H9 (cell line): ENCODE results near the gene PCSK6. TPM values are rescaled to one million over a fixed set of nuclear protein-coding genes. Genes with fewer than 3 reads are reported as not detected.

Source experiments
- DNase-seq: peaks from one replicate; pipeline ENCODE4 v3.0.0-alpha.2; 2017
- H2AFZ ChIP-seq: one replicate; pipeline ENCODE4 v1.6.1; 2013; ENCODE audit warnings: mild to moderate bottlenecking, low read length, control low read depth, moderate library complexity
- H2AK5ac ChIP-seq: 2 replicates; pipeline ENCODE4 v1.6.1; 2013; ENCODE audit warnings: low read length, control low read depth, mixed read lengths; ENCODE audit not compliant: insufficient read length
- H2BK120ac ChIP-seq: one replicate; pipeline ENCODE4 v1.6.1; 2013; ENCODE audit warnings: low read depth, mild to moderate bottlenecking, low read length, control low read depth, inconsistent platforms; ENCODE audit not compliant: poor library complexity, severe bottlenecking
- H2BK12ac ChIP-seq: 2 replicates; pipeline ENCODE4 v1.6.1; 2013; ENCODE audit warnings: low read length, control low read depth, mixed read lengths, low read depth; ENCODE audit not compliant: insufficient read length
- H2BK15ac ChIP-seq: 2 replicates; pipeline ENCODE4 v1.6.1; 2013; ENCODE audit warnings: low read depth, low read length, control low read depth
- H2BK20ac ChIP-seq: one replicate; pipeline ENCODE4 v1.6.1; 2013; ENCODE audit warnings: low read depth, mild to moderate bottlenecking, low read length, control low read depth, inconsistent platforms; ENCODE audit not compliant: poor library complexity, severe bottlenecking
- H2BK5ac ChIP-seq: 2 replicates; pipeline ENCODE4 v1.6.1; 2013; ENCODE audit warnings: low read length, control low read depth, mixed read lengths; ENCODE audit not compliant: insufficient read length
- H3K14ac ChIP-seq: 2 replicates; pipeline ENCODE4 v1.6.1; 2013; ENCODE audit warnings: low read length, control low read depth; ENCODE audit not compliant: insufficient read depth
- H3K18ac ChIP-seq: 2 replicates; pipeline ENCODE4 v1.6.1; 2013; ENCODE audit warnings: low read depth, mild to moderate bottlenecking, mixed read lengths, low read length, control low read depth; ENCODE audit not compliant: insufficient read length
- H3K23ac ChIP-seq: 2 replicates; pipeline ENCODE4 v1.6.1; 2013; ENCODE audit warnings: low read length, control low read depth, mixed read lengths, low read depth; ENCODE audit not compliant: insufficient read length
- H3K23me2 ChIP-seq: 2 replicates; pipeline ENCODE4 v1.6.1; 2013; ENCODE audit warnings: low read depth, mild to moderate bottlenecking, mixed read lengths, low read length, control low read depth; ENCODE audit not compliant: insufficient read length, poor library complexity, severe bottlenecking
- H3K27ac ChIP-seq: 2 replicates; pipeline ENCODE4 v1.5.1; 2013; ENCODE audit warnings: low read length, control low read depth, mixed read lengths, low read depth; ENCODE audit not compliant: insufficient read length
- H3K27me3 ChIP-seq: 2 replicates; pipeline ENCODE4 v1.6.1; 2013; ENCODE audit warnings: low read length, control low read depth, inconsistent platforms; ENCODE audit not compliant: insufficient read depth
- H3K4ac ChIP-seq: 2 replicates; pipeline ENCODE4 v1.6.1; 2013; ENCODE audit warnings: low read depth, mild to moderate bottlenecking, control low read depth, inconsistent platforms, low read length, moderate library complexity
- H3K4me1 ChIP-seq: 2 replicates; pipeline ENCODE4 v1.6.1; 2013; ENCODE audit warnings: low read length, control low read depth, inconsistent platforms; ENCODE audit not compliant: insufficient read depth
- H3K4me2 ChIP-seq: 2 replicates; pipeline ENCODE4 v1.6.1; 2013; ENCODE audit warnings: low read length, control low read depth, mixed read lengths; ENCODE audit not compliant: insufficient read length, insufficient read depth
- H3K56ac ChIP-seq: 2 replicates; pipeline ENCODE4 v1.6.1; 2013; ENCODE audit warnings: low read depth, mild to moderate bottlenecking, mixed read lengths, low read length, control low read depth; ENCODE audit not compliant: insufficient read length
- H3K79me1 ChIP-seq: 2 replicates; pipeline ENCODE4 v1.6.1; 2013; ENCODE audit warnings: low read depth, mild to moderate bottlenecking, moderate library complexity, low read length, control low read depth, inconsistent platforms; ENCODE audit not compliant: insufficient read depth, poor library complexity, severe bottlenecking
- H3K79me2 ChIP-seq: 2 replicates; pipeline ENCODE4 v1.6.1; 2013; ENCODE audit warnings: low read length, control low read depth, inconsistent platforms; ENCODE audit not compliant: insufficient read depth
- H3K9ac ChIP-seq: 2 replicates; pipeline ENCODE4 v1.6.1; 2013; ENCODE audit warnings: low read length, control low read depth, mixed read lengths; ENCODE audit not compliant: insufficient read length; ENCODE audit errors: extremely low read depth
- H3K9me3 ChIP-seq: one replicate; pipeline ENCODE4 v1.6.1; 2013; ENCODE audit warnings: low read depth, low read length, inconsistent platforms; ENCODE audit not compliant: control insufficient read depth
- H3T11ph ChIP-seq: one replicate; pipeline ENCODE4 v1.6.1; 2013; ENCODE audit warnings: mild to moderate bottlenecking, low read length, control low read depth, inconsistent platforms
- H4K20me1 ChIP-seq: one replicate; pipeline ENCODE4 v1.6.1; 2013; ENCODE audit not compliant: control insufficient read depth, insufficient read length, insufficient read depth
- H4K5ac ChIP-seq: 2 replicates; pipeline ENCODE4 v1.6.1; 2013; ENCODE audit warnings: low read depth, mild to moderate bottlenecking, mixed read lengths, low read length, control low read depth; ENCODE audit not compliant: insufficient read length
- H4K8ac ChIP-seq: replicated peaks from 2 replicates; pipeline ENCODE4 v1.6.1; 2013; ENCODE audit warnings: low read length, control low read depth, mixed read lengths, low read depth; ENCODE audit not compliant: insufficient read length
- H4K91ac ChIP-seq: 2 replicates; pipeline ENCODE4 v1.6.1; 2013; ENCODE audit warnings: low read depth, mild to moderate bottlenecking, moderate library complexity, mixed read lengths, low read length, control low read depth; ENCODE audit not compliant: insufficient read length
- H3K27ac Mint-ChIP-seq, 3 experiments: 2 replicates in 2 of 3; 3 replicates in 1 of 3; pipeline ENCODE4 v1.8.0; 2020 to 2021; ENCODE audit warnings: mixed read lengths in 3 of 3, mild to moderate bottlenecking in 1 of 3, moderate library complexity in 1 of 3
- H3K27me3 Mint-ChIP-seq: 2 replicates; pipeline ENCODE4 v1.8.0; 2021; ENCODE audit warnings: low read depth, mild to moderate bottlenecking, moderate library complexity, mixed read lengths
- H3K36me3 Mint-ChIP-seq, 3 experiments: 2 replicates in 2 of 3; 3 replicates in 1 of 3; pipeline ENCODE4 v1.8.0; 2020 to 2021; ENCODE audit warnings: low read depth in 3 of 3, mixed read lengths in 3 of 3; ENCODE audit not compliant: insufficient read depth in 1 of 3
- H3K4me1 Mint-ChIP-seq, 2 experiments: 2 replicates each; pipeline ENCODE4 v1.8.0; 2020; ENCODE audit warnings: mixed read lengths in 2 of 2
- H3K4me3 Mint-ChIP-seq, 2 experiments: 2 replicates in 1 of 2; 3 replicates in 1 of 2; pipeline ENCODE4 v1.8.0; 2020 to 2021; ENCODE audit warnings: mild to moderate bottlenecking in 2 of 2, mixed read lengths in 2 of 2, moderate library complexity in 1 of 2
- H3K9me3 Mint-ChIP-seq, 2 experiments: 2 replicates in 1 of 2; 3 replicates in 1 of 2; pipeline ENCODE4 v1.8.0; 2020; ENCODE audit warnings: mild to moderate bottlenecking in 2 of 2, mixed read lengths in 2 of 2, moderate library complexity in 1 of 2
- WGBS: extraction: QIAGEN DNeasy Blood & Tissue Kit; methylation state at CpG from one replicate; pipeline ENCODE4 v1.1.7; 2013; ENCODE audit warnings: missing lambda C conversion rate, low lambda C conversion rate, mixed read lengths; ENCODE audit not compliant: insufficient read length; ENCODE audit errors: extremely low coverage; 5-methylcytosine and 5-hydroxymethylcytosine counted together
- total RNA-seq: library from RNA; stranded (reverse); gene quantifications from 2 replicates; pipeline ENCODE4 v1.2.1, GENCODE V29; 2021
- TF ChIP-seq, protein P1 (sequence below): fragments of 200-600 bp; sonication (generic); conservative IDR thresholded peaks from 3 replicates; pipeline ENCODE4 v1.8.0; 2021; ENCODE audit warnings: antibody characterized with exemption, mild to moderate bottlenecking

Gene PCSK6
- total RNA-seq, 1 experiment from 2014 or later, result 4.0 TPM

DNA sequence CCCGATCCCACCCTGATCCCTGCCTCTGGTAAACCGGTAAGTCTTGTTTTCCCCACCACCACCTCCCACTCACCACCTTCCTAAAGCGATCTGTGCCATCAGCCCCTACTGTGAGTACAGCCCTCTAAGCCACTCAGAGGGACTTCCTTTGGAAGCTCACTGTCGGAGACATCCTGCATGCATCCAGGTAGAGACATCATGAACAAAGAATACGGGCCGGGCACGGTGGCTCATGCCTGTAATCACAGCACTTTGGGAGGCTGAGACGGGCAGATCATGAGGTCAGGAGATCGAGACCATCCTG is 13.7 kb upstream of the PCSK6 start:
- H3K56ac ChIP-seq, result no peak overlapping the region
- H2BK5ac ChIP-seq, result no peak overlapping the region
- WGBS, result no CpG with 5 or more reads among the region's 9 CpGs
- H2BK12ac ChIP-seq, result no peak overlapping the region
- no peak overlapping the region for H3T11ph ChIP-seq
- no peaks in the 10 kb centered on the region for H3K79me1 ChIP-seq
- H3K27ac Mint-ChIP-seq, result no peak overlapping the region; a peak in 1 of 7 replicates
- no peaks in the 10 kb centered on the region for H4K20me1 ChIP-seq
- H3K23me2 ChIP-seq, result no peaks in the 10 kb centered on the region
- H2AFZ ChIP-seq, result no peak overlapping the region
- H4K91ac ChIP-seq, result no peak overlapping the region
- H3K27me3 Mint-ChIP-seq, result peaks cover 17% of the 10 kb centered on the region
- no peaks in the 10 kb centered on the region for H3K9me3 ChIP-seq
- H3K4ac ChIP-seq, result no peak overlapping the region
- H4K8ac ChIP-seq, result no peak overlapping the region
- no peak overlapping the region for H2BK15ac ChIP-seq
- H3K4me1 Mint-ChIP-seq, result peaks cover 4 to 14% of the 10 kb centered on the region in 2 experiments; a peak in 1 of 4 replicates
- 0 out of 2 replicates have a peak overlapping the region, but pooled peaks have one; percentile 16 for H3K14ac ChIP-seq
- no peaks in the 10 kb centered on the region for H3K79me2 ChIP-seq
- no peak overlapping the region for H3K4me2 ChIP-seq
- no peaks in the 10 kb centered on the region for H3K4me1 ChIP-seq
- no peak overlapping the region for H3K9ac ChIP-seq
- TF ChIP-seq, protein P1, sequence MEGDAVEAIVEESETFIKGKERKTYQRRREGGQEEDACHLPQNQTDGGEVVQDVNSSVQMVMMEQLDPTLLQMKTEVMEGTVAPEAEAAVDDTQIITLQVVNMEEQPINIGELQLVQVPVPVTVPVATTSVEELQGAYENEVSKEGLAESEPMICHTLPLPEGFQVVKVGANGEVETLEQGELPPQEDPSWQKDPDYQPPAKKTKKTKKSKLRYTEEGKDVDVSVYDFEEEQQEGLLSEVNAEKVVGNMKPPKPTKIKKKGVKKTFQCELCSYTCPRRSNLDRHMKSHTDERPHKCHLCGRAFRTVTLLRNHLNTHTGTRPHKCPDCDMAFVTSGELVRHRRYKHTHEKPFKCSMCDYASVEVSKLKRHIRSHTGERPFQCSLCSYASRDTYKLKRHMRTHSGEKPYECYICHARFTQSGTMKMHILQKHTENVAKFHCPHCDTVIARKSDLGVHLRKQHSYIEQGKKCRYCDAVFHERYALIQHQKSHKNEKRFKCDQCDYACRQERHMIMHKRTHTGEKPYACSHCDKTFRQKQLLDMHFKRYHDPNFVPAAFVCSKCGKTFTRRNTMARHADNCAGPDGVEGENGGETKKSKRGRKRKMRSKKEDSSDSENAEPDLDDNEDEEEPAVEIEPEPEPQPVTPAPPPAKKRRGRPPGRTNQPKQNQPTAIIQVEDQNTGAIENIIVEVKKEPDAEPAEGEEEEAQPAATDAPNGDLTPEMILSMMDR, result no peak
- no peak overlapping the region for H3K27ac ChIP-seq
- H2BK120ac ChIP-seq, result no peak overlapping the region
- H2AK5ac ChIP-seq, result no peak overlapping the region
- H4K5ac ChIP-seq, result no peak overlapping the region
- no peaks in the 10 kb centered on the region for H3K27me3 ChIP-seq
- H3K36me3 Mint-ChIP-seq, result no peaks in the 10 kb centered on the region
- DNase-seq, result no peak
- no peak overlapping the region for H3K18ac ChIP-seq
- H2BK20ac ChIP-seq, result no peak overlapping the region
- no peak overlapping the region for H3K23ac ChIP-seq
- no peak overlapping the region for H3K4me3 Mint-ChIP-seq
- no peaks in the 10 kb centered on the region for H3K9me3 Mint-ChIP-seq
